Cardiac muscle cell (in vitro differentiated cells and primary cell): Measurements from ENCODE around the gene GTPBP1. TPM values are rescaled to one million over a fixed set of nuclear protein-coding genes. Genes with fewer than 3 reads are reported as not detected.

Experiments
- DNase-seq, 2 donors: peaks; one replicate each; pipeline versions ENCODE4 v3.0.0 to v3.0.0-alpha.2; 2010 to 2017; ENCODE audit warnings: low read depth in 1 of 2, low spot score in 1 of 2
- H3K27ac ChIP-seq: fragments of 200-600 bp; sonication (generic); 2 replicates; pipeline ENCODE4 v1.5.1; 2016
- H3K27me3 ChIP-seq: fragments of 200-600 bp; sonication (generic); 2 replicates; pipeline ENCODE4 v1.6.0; 2016; ENCODE audit warnings: control low read depth
- H3K36me3 ChIP-seq: fragments of 200-600 bp; sonication (generic); 2 replicates; pipeline ENCODE4 v1.5.1; 2016; ENCODE audit warnings: control low read depth
- H3K4me1 ChIP-seq: fragments of 200-600 bp; sonication (generic); 2 replicates; pipeline ENCODE4 v1.8.1; 2017; ENCODE audit warnings: low read depth, mild to moderate bottlenecking, mixed run types
- H3K4me3 ChIP-seq: fragments of 200-600 bp; sonication (generic); 2 replicates; pipeline ENCODE4 v1.5.1; 2016; ENCODE audit warnings: mild to moderate bottlenecking
- H3K9me3 ChIP-seq: fragments of 200-600 bp; sonication (generic); 2 replicates; pipeline ENCODE4 v1.5.1; 2017; ENCODE audit warnings: low read depth, mild to moderate bottlenecking, control low read depth
- polyA plus RNA-seq: library from polyadenylated mRNA; unstranded; fragments of >200 nt; fragmentation: Nextera tagmentation; extraction: Ambion mirVana; gene quantifications from 2 replicates; pipeline ENCODE4 v1.2.1, GENCODE V29; 2016
- total RNA-seq: library from RNA; depleted of rRNA; stranded (reverse); fragments of >200 nt; gene quantifications from 2 replicates; pipeline ENCODE4 v1.2.3, GENCODE V29; 2016
- TF ChIP-seq, protein P1 (sequence below): IDR thresholded peaks from 2 replicates; pipeline ENCODE4 v1.5.1; 2012; ENCODE audit warnings: low read depth, mild to moderate bottlenecking, low read length

The GTPBP1 gene
- total and polyA plus RNA-seq, 2 experiments from 2014 or later = 49.8 to 92.2 TPM

DNA sequence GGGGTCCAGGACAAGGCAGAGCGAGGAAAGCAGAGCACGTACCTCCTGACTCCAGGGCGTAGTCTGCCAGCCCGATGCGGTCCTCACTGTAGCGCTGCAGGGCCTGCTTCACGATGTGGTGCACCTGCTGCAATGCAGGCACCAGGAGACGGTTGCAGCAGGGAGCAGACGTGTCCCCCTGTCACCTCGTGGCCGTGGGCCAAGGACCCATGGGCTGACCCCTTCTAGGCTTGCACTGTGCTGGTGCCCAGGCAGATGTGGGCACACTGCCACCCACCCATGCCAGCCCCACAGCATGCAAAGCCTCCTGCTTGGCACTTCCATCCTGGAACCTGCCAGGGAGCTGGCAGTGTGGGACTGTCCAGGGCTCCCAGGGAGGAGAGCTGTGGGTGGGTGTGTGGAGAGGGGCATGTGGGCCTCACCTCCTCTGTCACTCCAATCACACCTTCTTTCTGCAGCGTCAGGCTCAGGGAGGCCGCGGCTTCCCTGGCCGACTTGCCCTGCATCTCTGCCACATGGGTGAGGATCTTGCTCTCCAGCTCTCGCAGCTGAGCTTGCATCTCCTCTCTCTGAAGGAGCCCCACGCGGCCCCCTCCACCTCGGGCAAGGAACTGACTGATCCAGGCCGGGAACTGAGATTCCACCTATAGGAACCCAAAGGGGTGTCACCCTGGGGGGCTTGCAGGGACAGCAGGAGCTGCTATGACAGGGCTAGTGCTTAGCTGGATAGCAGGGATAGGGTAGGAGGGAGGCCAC, 33.7 kb downstream of the GTPBP1 start:
- Histone ChIP-seq H3K4me3 (no peak overlapping the region), H3K27me3 (no peaks in the 10 kb centered on the region), H3K4me1 (no peaks in the 10 kb centered on the region), H3K36me3 (peaks cover 46% of the 10 kb centered on the region), H3K27ac (no peak overlapping the region), H3K9me3 (no peaks in the 10 kb centered on the region)
- no peak for DNase-seq
- TF ChIP-seq, protein P1, sequence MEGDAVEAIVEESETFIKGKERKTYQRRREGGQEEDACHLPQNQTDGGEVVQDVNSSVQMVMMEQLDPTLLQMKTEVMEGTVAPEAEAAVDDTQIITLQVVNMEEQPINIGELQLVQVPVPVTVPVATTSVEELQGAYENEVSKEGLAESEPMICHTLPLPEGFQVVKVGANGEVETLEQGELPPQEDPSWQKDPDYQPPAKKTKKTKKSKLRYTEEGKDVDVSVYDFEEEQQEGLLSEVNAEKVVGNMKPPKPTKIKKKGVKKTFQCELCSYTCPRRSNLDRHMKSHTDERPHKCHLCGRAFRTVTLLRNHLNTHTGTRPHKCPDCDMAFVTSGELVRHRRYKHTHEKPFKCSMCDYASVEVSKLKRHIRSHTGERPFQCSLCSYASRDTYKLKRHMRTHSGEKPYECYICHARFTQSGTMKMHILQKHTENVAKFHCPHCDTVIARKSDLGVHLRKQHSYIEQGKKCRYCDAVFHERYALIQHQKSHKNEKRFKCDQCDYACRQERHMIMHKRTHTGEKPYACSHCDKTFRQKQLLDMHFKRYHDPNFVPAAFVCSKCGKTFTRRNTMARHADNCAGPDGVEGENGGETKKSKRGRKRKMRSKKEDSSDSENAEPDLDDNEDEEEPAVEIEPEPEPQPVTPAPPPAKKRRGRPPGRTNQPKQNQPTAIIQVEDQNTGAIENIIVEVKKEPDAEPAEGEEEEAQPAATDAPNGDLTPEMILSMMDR = no peak

DNA sequence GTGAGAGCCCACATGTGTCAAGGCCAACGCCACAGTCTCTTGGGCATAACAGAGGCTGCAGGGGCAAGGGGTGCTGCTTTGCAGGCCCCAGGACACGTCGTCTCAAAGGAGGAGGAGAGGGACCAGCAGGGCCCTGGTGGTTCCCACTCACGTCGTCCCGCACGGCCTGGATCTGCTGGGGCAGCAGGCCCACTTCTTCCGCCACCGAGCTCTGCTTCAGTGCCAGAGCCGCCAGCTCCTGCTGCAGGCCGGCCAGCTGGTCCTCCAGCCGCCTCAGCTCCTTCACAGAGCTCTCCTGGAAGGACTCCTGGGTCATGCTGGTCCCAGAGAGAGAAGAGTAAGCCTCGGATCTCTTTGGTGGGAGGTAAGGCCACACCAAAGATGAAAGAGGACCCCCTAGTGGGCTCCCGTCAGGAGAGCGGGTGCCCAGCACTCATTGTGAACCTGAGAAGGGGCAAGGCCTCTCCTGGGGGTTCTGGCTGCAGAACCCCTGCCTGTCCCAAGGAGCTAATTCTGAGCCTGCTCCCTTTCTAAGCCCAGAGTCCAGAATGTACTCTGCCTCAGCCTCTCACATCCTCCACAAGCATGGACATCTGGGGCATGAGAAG, 34.5 kb downstream of the GTPBP1 start:
- peaks cover 53% of the 10 kb centered on the region for H3K36me3 ChIP-seq
- H3K27ac ChIP-seq = no peak overlapping the region
- TF ChIP-seq, protein P1 = no peak
- H3K4me1 ChIP-seq = no peaks in the 10 kb centered on the region
- DNase-seq = no peak
- no peaks in the 10 kb centered on the region for H3K27me3 ChIP-seq
- no peaks in the 10 kb centered on the region for H3K9me3 ChIP-seq
- H3K4me3 ChIP-seq = no peak overlapping the region

DNA sequence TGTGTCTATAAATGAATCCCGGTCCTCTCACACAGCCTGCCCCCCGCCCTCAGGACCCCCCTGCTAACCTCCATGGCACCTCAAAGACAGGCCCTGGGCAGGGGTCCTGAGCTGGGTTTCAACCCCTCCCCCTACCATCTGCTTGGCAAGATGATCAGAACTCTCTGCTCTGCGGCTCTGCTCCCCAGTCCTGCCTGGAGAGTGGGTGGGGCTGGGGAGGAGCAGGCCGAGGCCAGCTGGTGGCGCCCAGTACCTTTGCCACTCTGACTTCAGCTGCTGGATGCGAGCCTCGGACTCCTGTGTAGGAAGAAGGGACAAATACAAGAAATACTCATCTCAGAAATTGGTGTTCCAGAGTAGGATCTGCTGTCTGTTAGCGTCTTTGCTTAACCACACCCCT, 35.0 kb downstream of the GTPBP1 start:
- Histone ChIP-seq H3K27ac (no peak overlapping the region), H3K27me3 (no peaks in the 10 kb centered on the region), H3K4me1 (no peaks in the 10 kb centered on the region), H3K9me3 (no peaks in the 10 kb centered on the region), H3K36me3 (peaks cover 58% of the 10 kb centered on the region), H3K4me3 (no peak overlapping the region)
- no peak for DNase-seq
- TF ChIP-seq, protein P1 = no peak

DNA sequence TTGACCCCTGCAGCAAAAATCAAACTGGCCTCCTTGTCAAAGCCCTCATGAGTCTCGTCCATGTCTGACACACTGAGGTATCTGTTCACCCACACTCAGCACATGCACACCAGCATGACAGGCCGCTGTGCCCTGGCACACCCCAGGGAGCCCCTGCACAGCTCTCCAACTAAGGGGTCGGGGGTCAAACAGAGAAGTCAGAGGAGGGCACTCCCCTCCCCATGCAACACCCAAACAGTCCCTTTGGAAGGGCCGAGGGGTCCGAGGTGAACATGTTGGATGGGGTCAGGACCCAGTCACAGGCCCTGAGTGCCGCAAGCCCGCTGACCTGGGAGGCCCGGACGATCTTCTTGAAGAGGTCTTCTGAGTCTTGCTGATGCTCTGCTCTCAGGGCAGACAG, 35.4 kb downstream of the GTPBP1 start:
- TF ChIP-seq, protein P1 = no peak
- no peak for DNase-seq

DNA sequence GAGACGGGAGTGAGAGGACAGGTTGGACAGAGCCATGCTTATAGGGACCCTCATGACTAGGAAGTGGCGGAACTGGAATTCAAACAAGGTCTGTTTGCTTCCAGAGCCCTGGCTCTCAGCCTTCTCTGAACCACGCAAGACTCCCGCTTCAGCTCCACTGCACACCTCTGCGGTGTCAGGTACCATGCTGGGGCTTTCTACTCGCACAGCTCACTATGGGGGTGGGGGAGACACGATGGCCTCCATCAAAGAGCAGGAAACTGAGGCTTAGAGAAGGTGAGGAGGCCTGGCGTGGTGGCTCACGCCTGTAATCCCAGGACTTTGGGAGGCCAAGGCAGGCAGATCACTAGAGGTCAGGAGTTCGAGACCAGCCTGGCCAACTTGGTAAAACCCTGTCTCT, 35.8 kb downstream of the GTPBP1 start:
- no peaks in the 10 kb centered on the region for H3K27me3 ChIP-seq
- H3K9me3 ChIP-seq = no peaks in the 10 kb centered on the region
- peaks cover 61% of the 10 kb centered on the region for H3K36me3 ChIP-seq
- TF ChIP-seq, protein P1 = no peak
- no peak overlapping the region for H3K27ac ChIP-seq
- DNase-seq = no peak
- H3K4me3 ChIP-seq = no peak overlapping the region
- H3K4me1 ChIP-seq = no peaks in the 10 kb centered on the region

More for the DNA sequence above, 35.4 kb downstream of the GTPBP1 start:
- H3K4me3 ChIP-seq = no peak overlapping the region
- H3K27me3 ChIP-seq = no peaks in the 10 kb centered on the region
- H3K9me3 ChIP-seq = no peaks in the 10 kb centered on the region
- no peak overlapping the region for H3K27ac ChIP-seq
- no peaks in the 10 kb centered on the region for H3K4me1 ChIP-seq
- H3K36me3 ChIP-seq = peaks cover 61% of the 10 kb centered on the region
